COLO668 (cell line): ENCODE data around the gene DAZAP2.
"Not testable (repeated sequence)": the region's sequence is repeated elsewhere in the genome, so short reads cannot be mapped to it uniquely, and the experiment has no call there.

ENCODE experiments used
- DNase-seq: peaks from one replicate; lab custom pipeline; 2025; ENCODE audit not compliant: unreplicated experiment; lab: John Stamatoyannopoulos, UW

The DAZAP2 gene

DNA sequence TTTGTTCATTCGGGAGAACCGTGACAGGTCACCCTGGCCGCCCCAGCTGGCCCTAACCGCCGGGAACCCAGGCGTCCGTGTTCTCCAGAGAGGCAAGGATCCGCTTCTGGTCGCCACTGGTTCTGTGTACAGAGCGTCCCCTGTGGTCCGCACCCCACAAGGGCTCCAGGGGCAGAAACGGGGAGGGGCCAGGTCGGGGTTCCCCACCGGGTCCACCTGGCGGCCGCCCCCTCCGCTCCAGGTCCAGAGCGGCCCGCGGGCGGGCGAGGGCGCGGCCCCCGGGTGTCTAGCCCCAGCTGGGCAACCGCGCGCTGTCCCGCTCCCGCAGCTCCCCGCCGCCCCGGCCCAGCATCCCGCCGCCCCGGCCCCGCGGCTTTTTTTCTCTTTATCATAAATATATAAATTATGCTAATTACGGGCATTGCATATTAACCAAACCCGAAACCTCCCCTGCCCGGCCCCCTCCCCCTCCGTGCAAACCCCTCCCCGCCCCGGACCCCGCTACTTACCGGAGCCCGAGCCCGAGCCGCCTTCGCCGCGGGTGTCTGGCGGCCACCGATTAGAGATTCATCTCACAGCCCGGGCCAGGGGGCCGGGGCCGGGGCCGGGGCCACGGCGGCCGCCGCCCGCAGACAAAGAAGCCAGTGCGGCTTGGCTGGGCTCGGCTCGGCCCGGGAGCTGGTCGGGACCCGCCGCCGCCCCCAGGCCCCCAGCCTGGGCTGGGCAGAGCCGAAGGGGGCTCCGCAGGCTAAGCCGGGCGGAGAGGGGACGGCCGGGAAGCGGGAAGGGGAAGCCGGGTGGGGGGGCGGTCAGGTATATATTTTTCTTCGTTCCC is 21.3 kb upstream of the DAZAP2 start:
- DNase-seq: peak; percentile 25

DNA sequence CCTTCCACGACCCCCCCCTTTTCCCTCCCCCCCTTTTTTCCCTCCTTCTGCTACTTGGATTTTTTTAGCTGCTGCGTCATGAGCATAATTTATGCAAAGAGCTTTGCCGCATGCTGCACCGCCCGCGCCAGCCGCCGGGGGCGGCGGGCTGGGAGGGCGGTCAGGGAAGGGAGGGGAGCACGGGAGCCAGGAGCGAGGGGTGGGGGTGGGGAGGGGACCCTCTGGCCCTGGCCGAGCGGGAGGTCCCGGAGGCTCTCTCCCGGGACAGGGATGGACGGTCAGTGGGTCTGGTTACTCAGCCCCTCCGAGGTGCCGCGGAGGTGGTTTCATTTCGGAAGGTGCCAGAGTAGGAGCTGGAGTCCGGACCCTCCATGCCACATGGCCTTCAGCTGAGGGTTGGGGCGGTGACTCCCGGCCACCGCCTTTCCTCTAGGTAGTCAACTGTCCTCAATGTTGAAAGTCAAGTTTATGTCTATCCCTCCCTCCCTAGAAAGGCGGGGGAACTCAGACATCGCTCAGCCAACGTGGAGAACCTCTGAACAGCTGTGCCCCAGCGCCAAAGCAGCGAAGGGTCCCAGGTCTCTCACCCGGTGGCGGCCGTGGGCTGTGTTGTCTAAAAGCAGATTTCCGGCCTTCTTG is 20.5 kb upstream of the DAZAP2 start, which contains the start of gene POU6F1:
Gene POU6F1 (minus strand): TSS at position 95 of the 639 bp plus-strand sequence. CDS start 11,226 bp downstream, outside the sequence.
- peak; percentile 63 for DNase-seq

DNA sequence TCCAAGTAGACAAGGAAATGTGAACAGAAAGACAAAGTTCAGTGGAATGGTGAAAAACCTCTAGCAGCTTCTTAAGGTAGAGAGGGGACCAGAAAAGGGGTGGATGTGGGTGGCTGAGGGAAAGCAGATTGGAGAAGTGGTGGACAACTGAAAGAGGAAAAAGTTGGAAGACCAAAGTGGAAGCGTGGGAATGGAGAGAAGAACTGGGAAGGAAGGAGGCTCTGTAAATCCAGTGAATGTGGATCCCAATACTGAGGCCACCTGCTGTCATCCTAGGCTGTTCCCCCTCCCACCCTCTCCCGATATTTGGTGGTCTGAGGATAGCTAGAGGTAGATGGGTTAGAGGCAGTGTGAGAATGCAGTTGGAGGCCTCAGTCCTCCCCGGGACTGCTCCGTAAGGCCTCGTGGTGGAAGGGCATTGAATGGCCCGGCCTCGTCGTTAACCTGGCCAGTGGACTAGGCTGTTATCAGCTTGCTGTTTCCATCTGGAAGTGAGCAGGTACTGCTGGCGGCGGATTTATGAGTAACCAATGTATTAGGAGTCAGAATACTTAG is 19.9 kb upstream of the DAZAP2 start:
- peak; percentile 4 for DNase-seq

DNA sequence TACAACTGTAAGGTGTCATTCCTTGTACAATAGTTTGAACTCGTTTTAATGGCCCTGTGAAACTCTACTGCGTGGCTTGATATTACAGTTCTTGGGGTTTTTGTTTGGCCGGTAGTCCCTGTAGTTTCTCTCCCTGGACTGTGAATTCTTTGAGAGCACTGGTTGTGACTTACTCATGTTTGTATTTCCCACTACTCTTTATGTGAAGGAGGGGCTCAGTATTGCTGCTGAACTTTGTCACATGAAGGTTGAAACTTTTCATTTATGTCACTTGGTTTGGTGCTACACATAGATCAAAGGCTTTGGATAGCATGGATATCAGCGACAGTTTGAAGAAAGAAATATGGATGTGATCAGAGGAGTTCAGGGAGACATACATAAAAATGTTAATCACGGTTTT is 19.3 kb upstream of the DAZAP2 start:
- DNase-seq: no peak

DNA sequence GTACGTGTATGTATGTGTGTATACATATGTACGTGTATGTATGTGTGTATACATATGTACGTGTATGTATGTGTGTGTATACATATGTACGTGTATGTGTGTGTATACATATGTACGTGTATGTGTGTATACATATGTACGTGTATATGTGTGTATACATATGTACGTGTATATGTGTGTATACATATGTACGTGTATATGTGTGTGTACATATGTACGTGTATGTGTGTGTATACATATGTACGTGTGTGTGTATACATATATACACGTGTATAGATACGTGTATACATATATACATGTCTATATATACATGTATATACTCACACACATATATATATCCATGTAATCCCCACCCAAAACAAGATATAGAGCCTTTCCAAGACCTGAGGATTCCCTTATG is 18.8 kb upstream of the DAZAP2 start:
- DNase-seq: not testable (repeated sequence)

DNA sequence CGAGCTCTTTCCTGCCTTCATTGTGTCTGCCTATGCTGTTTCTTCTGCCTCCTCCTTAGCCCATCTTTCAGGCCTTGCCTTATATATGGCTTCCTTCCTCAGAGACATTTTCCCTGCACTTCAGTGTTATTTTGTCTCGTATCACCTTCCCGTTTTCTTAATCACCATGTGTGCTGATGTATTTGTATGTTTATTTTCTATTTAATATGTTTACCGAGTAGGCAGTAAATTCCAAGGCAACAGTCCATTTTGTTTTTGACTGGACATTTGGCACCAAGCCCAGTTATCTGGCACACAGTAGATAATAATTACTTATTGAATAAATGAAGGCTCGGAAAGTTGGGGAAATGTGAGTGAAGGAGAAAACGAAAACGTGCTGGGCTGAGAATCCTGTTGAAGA is 16.2 kb upstream of the DAZAP2 start:
- no peak for DNase-seq

DNA sequence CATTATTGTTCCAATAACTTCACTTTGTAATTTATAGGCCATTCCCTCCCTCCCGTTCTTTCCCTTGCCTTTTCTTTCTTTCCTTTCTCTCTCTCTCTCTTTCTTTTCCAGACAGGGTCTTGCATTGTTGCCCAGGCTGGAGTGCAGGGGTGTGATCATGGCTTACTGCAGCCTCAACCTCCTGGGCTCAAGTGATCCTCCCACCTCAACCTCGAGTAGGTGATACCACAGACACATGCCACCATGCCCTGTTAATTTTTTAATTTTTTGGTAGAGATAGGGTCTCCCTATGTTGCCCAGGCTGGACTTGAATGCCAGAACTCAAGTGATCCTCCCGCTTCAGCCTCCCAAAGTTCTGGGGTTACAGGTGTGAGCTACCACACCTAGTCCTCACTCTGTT is 14.0 kb upstream of the DAZAP2 start:
- no peak for DNase-seq

DNA sequence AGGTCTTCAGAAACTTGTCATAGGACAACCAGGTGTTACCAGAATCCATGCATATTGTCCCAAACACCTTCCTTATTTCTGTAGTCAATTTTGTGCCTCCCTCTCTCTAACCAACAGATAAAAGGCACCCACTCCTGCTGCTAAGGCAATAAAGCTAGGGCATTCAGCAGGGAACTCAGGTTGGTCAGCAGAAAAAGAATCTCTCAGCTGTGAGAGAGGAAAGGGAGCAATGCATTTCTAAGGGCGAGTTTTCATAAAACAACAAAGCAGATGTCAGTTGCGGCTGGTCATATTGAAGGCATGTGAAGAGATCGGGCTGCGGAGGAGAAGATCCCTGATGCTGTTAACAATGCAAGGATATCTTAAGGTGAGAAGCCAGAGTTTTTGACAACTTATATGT is 13.4 kb upstream of the DAZAP2 start:
- no peak for DNase-seq

DNA sequence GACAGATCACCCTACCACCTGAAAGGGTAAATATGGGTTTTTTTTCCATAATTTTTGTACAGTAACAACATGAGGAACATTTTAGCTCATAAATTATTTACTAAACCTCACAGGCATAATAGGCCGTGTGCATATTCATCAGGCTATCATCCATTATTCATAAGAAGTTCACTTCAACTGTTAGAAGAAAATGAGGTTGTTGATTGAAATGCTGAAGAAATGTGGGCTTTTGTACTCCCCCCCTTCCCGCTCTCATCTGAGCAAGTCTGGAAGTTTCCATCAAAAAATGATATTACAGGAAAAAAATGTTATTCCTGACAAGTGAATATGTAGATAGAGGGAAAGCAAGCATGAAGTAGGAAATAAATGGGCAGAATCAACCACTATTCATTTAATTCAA is 12.9 kb upstream of the DAZAP2 start:
- no peak for DNase-seq

DNA sequence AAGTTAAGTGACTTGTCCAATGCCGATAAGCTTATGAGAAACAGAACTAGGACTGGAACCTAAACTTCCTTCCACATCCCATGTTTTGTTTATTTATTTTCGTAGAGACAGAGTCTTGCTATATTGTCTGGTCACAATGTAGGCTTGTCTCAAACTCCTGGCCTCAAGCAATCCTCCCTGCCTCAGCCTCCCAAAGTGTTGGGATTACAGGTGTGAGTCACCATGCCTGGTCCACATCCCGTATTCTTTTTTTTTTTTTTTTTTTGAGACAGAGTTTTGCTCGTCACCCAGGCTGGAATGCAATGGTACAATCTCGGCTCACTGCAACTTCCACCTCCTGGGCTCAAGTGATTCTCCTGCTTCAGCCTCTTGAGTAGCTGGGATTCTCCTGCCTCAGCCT is 11.5 kb upstream of the DAZAP2 start:
- DNase-seq: not testable (repeated sequence)

DNA sequence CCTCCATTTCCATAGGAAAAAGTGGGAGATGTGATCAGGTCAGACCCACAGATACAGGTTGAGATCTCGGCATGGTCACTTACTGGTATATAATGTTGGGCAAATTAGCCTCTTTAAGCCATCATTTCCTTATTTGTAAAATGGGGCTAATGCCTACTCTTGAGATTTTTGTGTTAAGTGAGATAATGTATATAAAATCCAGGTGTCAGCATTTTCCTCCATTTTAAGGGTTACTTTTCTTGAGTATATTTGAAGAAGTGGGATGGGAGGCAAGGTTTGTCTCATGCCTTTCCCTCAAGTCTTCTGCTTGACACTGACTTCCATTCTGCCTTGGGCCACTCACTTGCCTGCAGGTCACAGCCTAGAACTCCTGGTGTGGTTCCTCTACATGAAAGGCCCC is 10.7 kb upstream of the DAZAP2 start:
- no peak for DNase-seq

DNA sequence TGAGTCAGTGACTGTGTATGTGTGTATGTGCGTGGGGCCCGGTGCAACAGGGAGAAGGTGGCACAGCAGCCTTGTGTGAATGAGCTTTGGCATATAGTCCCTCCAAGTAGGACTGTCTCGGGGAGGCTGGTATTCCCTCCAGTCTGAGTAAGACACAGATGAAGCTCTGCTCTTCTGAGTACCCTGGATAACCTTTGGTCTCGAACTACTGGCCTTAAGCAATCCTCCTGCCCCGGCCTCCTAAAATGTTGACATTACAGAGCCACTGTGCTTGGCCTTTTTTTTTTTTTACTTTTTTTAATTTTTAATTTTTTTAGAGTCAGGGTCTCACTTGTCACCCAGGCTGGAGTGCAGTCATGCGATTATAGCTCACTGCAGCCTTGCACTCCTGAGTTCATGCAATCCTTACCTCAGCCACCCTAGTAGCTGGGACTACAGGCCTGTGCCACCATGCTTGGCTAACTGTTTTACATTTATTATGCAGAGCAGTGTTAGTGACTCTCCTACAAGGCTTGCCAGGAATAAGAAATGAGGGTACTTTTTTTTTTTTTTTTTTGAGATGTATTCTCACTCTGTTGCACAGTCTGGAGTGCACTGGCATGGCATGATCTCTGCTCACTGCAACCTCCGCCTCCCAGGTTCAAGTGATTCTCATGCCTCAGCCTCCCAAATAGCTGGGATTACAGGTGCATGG is 9.4 kb upstream of the DAZAP2 start:
- no peak for DNase-seq

DNA sequence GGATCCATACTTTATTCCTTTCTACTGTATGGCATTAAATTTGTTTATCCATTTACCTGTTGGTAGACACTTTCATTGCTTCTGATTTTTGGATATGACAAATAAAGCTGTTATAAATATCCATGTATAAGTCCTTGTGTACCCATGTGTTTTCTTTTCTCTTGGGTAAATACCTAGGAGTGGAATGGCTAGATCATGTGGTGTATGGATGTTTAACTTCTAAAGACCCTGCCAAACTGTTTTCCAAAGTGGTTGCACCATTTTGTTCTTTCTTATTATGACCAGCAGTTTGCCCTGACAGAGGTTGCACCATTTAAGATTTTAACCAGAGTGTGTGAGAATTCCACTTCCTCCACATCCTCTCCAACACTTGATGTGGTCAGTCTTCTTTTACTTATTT is 6.0 kb upstream of the DAZAP2 start:
- no peak for DNase-seq

DNA sequence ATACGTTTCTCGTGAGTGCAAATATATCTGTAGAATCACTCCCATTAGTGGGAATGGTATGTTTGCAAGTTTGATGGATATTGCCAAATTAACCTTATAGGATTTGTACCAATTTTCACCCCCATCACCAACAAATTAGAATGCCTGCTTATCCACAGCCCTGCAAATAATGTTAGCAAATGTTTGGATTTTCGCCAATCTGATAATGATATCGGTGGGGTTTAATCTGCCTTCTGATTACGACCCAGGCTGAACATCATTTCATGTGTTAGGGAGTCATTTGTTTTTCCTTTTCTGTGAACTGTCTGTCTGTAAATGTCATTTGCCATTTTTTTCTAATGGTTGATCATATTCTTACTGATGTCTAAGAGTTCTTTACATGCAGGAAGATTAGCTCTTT is 4.1 kb upstream of the DAZAP2 start:
- no peak for DNase-seq

DNA sequence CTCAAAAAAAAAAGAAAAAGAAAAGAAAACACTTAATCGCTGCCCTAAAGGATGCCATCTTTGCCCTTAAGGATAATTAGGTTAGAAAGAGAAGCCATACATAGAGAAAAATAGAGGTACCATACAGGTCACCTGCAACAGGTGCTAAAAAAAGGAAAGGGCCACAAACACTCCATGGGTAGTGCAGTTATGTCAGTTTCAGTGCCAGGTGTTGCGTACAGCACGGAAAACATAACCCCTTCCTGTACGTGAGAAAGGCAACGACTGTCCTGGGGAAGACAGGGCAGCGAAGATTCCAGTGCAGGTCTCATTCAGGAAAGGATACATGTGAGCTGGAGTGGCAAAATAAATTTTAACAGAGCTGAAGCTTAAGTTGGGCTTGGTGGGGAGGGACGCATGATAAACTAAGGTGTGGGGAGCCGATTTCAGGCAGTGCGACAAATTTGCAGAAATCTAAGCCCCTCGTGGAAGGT is 553 bp upstream of the DAZAP2 start:
- peak; percentile 35 for DNase-seq

DNA sequence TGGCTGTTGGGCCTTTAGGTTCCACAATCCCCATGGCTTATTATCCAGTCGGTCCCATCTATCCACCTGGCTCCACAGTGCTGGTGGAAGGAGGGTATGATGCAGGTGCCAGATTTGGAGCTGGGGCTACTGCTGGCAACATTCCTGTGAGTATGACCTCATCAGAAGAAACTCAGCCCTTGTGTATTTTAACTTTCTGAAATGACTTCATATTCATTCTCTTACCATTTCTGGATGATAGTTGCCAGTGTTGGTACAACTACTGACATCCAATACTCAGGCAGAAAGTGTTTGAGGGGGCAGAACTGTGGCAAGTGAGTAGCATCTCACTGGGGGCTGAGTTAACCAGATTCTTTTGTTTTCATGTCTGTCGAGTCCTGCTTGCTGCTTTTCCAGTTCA is 2.3 kb downstream of the DAZAP2 start:
- DNase-seq: no peak

DNA sequence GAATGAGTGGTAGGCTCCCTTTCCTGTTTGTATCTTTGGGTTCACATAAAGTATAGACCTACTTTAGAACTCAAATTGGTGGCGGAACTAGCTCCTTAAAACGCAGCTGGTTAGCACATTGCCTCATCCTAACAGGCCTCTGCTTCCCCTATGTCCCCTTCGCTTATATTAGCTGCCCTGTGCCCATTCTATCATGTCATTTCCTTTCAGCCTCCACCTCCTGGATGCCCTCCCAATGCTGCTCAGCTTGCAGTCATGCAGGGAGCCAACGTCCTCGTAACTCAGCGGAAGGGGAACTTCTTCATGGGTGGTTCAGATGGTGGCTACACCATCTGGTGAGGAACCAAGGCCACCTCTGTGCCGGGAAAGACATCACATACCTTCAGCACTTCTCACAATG is 3.5 kb downstream of the DAZAP2 start:
- no peak for DNase-seq

DNA sequence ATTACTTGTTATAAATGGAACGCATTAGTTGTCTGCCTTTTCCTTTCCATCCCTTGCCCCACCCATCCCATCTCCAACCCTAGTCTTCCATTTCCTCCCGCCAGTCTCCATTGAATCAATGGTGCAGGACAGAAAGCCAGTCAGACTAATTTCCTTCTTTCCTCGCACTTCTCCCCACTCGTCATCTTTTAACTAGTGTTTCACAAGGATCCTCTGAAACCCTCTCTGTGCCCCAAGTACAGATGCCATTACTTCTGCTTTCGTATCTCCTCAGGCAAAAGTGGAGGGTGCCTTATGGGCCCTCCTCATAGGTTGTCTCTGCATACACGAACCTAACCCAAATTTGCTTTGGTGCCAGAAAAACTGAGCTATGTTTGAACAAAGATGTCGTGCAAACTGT is 4.2 kb downstream of the DAZAP2 start:
- no peak for DNase-seq

DNA sequence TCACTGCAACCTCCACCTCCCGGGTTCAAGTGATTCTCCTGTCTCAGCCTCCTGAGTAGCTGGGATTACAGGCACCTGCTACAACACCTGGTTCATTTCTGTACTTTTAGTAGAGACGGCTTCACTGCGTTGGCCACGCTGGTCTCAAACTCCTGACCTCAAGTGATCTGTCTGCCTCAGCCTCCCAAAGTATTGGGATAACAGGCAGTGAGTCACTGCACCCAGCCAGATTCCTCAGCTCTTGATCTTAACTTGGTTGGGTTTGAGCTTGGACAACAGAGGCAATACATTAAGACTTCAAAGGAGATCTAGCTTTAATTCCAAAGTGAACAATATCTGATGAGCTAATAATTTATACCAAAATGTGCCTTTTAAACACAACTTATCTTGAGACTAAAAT is 5.6 kb downstream of the DAZAP2 start:
- DNase-seq: no peak

DNA sequence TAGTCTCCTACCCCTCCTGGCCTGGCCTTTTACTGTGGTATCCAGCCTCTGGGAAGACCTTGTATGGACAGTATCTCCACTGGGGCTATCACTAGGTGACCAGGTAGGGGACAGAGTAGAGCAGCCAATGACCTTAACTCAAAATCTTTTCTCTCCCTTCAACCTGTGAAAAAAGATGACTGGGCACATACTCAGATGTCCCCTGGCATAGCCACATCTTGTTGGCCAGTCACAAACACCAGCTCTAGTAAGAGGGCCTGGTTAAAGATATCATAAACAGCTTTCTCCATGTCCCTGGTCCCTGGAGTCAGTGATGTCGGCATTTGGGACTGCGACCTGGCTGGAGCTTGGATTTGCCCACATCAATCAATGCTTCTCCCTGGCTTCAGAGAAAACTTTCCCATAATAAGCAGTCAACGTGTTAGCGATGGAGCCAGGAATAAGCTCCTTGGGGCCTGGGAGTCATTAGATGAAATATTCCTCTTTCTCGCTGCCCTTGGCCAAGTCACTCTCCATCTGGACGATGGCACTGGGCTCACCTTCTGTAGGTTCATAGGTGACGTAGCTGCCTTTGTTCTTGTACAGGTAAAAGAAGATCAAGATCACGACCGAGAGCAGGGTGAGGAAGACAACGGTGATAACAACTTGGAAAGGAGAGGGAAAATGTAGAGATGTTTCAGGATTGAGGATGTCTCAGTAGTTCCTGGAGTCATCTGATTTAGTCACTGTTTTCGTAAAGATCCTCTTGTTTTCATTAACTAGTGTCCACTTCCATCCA is 7.0 kb downstream of the DAZAP2 start:
- no peak for DNase-seq
